ENCODE measurements around the gene TENM4.

TENM4 gene

GRCh38 chr11:79417069-79417920, 23.5 kb downstream of the TENM4 start:
- peak; percentile 41 for DNase-seq

- DNase-seq, result no peak
These were observed 24.9 kb downstream of the TENM4 start for GRCh38 chr11:79415912-79416311.

- DNase-seq, result no peak
These were observed 25.4 kb downstream of the TENM4 start for GRCh38 chr11:79415411-79415810.

- DNase-seq, result peak; percentile 95
These were observed 26.0 kb downstream of the TENM4 start for GRCh38 chr11:79414644-79415317.

- no peak for DNase-seq
These were observed 26.8 kb downstream of the TENM4 start for GRCh38 chr11:79414041-79414440.

- DNase-seq, result peak; percentile 97
These were observed 27.6 kb downstream of the TENM4 start for GRCh38 chr11:79413268-79413667.

- DNase-seq, result no peak
These were observed 28.1 kb downstream of the TENM4 start for GRCh38 chr11:79412761-79413160.

GRCh38 chr11:79409330-79409729, 31.5 kb downstream of the TENM4 start:
- no peak for DNase-seq

GRCh38 chr11:79406376-79406775, 34.5 kb downstream of the TENM4 start:
- DNase-seq, result no peak

GRCh38 chr11:79404806-79405205, 36.0 kb downstream of the TENM4 start:
- no peak for DNase-seq

- peak; percentile 60 for DNase-seq
These were observed 36.5 kb downstream of the TENM4 start for GRCh38 chr11:79404325-79404724.

GRCh38 chr11:79403839-79404238, 37.0 kb downstream of the TENM4 start:
- DNase-seq, result no peak

GRCh38 chr11:79402912-79403311, 37.9 kb downstream of the TENM4 start:
- no peak for DNase-seq

- DNase-seq, result no peak
These were observed 40.0 kb downstream of the TENM4 start for GRCh38 chr11:79400717-79401330.

GRCh38 chr11:79400206-79400605, 40.6 kb downstream of the TENM4 start:
- no peak for DNase-seq

- peak; percentile 63 for DNase-seq
These were observed 43.6 kb downstream of the TENM4 start for GRCh38 chr11:79397252-79397651.

- no peak for DNase-seq
These were observed 44.2 kb downstream of the TENM4 start for GRCh38 chr11:79396674-79397073.

- DNase-seq, result no peak
These were observed 44.8 kb downstream of the TENM4 start for GRCh38 chr11:79396001-79396400.

GRCh38 chr11:79393362-79394043, 47.3 kb downstream of the TENM4 start:
- DNase-seq, result no peak

- no peak for DNase-seq
These were observed 48.7 kb downstream of the TENM4 start for GRCh38 chr11:79392161-79392560.

- DNase-seq, result no peak
These were observed 49.9 kb downstream of the TENM4 start for GRCh38 chr11:79390923-79391322.

- DNase-seq, result no peak
These were observed 50.4 kb downstream of the TENM4 start for GRCh38 chr11:79390477-79390876.

- DNase-seq, result peak; percentile 51
These were observed 52.6 kb downstream of the TENM4 start for GRCh38 chr11:79388201-79388600.
